ENCODE results near the gene ORM1. TPM values are rescaled to one million over a fixed set of nuclear protein-coding genes. Genes with fewer than 3 reads are reported as not detected.

Gene ORM1
- total and polyA plus RNA-seq, 7 experiments from 2014 or later = 0.29 TPM; not detected in 6

DNA sequence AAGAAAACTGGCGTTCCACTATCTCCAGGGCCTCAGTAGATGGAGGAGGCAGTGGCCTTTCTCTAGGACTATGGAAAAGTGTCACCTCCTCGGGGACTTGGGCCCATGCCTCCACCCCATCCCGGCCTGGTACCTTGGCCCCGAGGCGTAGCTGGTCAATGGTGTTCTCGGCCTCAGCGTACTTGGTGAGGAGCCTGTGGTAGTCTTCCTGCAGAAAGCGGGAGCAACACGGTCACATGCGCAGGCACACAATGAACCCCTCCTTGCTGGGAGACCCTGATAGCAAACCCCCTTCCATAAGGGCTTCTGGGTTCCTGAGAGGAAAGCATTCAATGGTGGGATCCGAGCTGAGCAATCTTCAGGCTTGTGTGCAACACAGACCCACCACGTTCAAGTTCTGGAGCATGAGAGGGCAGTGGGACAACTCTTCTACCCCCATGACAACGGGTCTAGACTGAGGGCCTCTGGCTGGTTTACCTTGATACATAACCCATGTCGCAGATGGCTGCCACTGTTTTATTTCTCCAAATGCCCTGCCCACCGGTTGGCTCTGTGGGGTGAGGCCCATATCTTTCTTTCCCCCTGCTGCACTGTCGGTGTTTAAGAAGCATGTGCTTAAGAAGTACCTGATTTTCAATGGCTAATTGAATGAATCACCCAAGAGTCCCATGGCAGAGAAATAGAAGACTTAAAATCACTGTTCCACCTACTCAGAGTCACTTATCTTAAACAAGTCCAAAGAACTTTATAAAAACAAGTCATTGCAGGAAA is 51.2 kb downstream of the ORM1 start:
- peak overlapping the region; percentile 70 for H3K27ac ChIP-seq (ENCODE audit: low read depth, low read length)
- intact Hi-C loops (cut with micrococcal nuclease) = loop anchor here (1.0 kb wide), 5 partner anchors 11 to 35 kb away; no protein-coding TSS in a partner anchor
- Mint-ChIP-seq H3K9me3 (no peaks in the 10 kb centered on the region), H3K4me1 (peaks cover 62 to 97% (median 87%) of the 10 kb centered on the region in 7 donors), H3K4me3 (peak overlapping the region; percentile 6 to 98 (median 62)), H3K36me3 (peaks cover 14 to 66% (median 57%) of the 10 kb centered on the region in 5 donors), H3K27me3 (no peaks in the 10 kb centered on the region), H3K27ac (peak overlapping the region; percentile 81 to 100 (median 93))
- no peak for ATAC-seq
- CTCF ChIA-PET = interaction anchor here (0.8 to 3.3 kb wide), 4 partner anchors 10 to 27 kb away, joined by 3 to 54 read pairs (median 8); partner anchors contain the start of gene AKNA
- H3K9me3 ChIP-seq (ENCODE audit: control insufficient read depth in 2 of 3, low read length in 3 of 3) = no peaks in the 10 kb centered on the region
- H3K4me3 ChIP-seq (ENCODE audit: low read length) = peak overlapping the region; percentile 15
- POLR2A ChIA-PET = interaction anchor here (0.6 to 33.8 kb wide), 9 partner anchors 11 to 1995 kb away, joined by 3 to 978 read pairs (median 6); partner anchors contain the start of genes AKNA and ATP6V1G1
- H3K27me3 ChIP-seq (ENCODE audit: control insufficient read depth in 2 of 2, insufficient read depth in 2 of 2, low read length in 2 of 2) = no peaks in the 10 kb centered on the region
- DNase-seq = no peak
- H3K4me1 ChIP-seq (ENCODE audit: control insufficient read depth in 2 of 2, insufficient read depth in 2 of 2, low read length in 2 of 2) = peaks cover 92 to 96% of the 10 kb centered on the region in 2 donors
- H3K36me3 ChIP-seq (ENCODE audit: control insufficient read depth in 2 of 3, insufficient read depth in 3 of 3, low read length in 3 of 3) = peaks cover 32 to 61% (median 33%) of the 10 kb centered on the region in 3 experiments

DNA sequence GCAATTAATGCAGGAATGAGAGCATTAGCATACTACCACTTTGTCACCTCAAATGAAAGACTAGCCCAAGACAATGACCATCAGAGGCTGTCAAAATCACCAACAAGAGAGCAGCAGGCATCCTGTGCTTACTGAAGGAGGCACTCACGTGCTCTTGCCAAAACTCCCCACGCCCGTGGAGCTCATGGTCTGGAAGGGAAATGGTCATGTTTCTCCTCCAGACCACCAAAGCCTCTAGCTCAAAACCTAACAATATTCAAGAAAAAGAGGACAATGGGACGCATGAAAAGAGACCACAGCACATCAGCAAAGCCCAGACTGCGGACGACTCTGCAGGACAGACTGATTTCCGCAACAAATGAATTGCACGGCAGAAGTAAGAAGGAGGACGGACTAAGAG is 52.0 kb downstream of the ORM1 start:
- ChIA-PET POLR2A (interaction anchor here (33.2 to 33.8 kb wide), 2 partner anchors 16 kb away, joined by 978 read pairs; partner anchors contain the start of gene AKNA), CTCF (no interaction called here)
- no peaks in the 10 kb centered on the region for H3K27me3 ChIP-seq (ENCODE audit: control insufficient read depth in 2 of 2, insufficient read depth in 2 of 2, low read length in 2 of 2)
- DNase-seq (no peak), ATAC-seq (no peak)
- H3K36me3 Mint-ChIP-seq = peaks cover 8 to 64% (median 51%) of the 10 kb centered on the region in 5 donors
- no peaks in the 10 kb centered on the region for H3K9me3 Mint-ChIP-seq
- H3K4me3 Mint-ChIP-seq = peak overlapping the region; percentile 6 to 98 (median 63)
- peaks cover 92 to 96% of the 10 kb centered on the region in 2 donors for H3K4me1 ChIP-seq (ENCODE audit: control insufficient read depth in 2 of 2, insufficient read depth in 2 of 2, low read length in 2 of 2)
- H3K36me3 ChIP-seq (ENCODE audit: control insufficient read depth in 2 of 3, insufficient read depth in 3 of 3, low read length in 3 of 3) = peaks cover 38 to 61% (median 41%) of the 10 kb centered on the region in 3 experiments
- H3K27ac Mint-ChIP-seq = peak overlapping the region; percentile 81 to 100 (median 93)
- peak overlapping the region; percentile 11 for H3K4me3 ChIP-seq (ENCODE audit: low read length)
- H3K9me3 ChIP-seq (ENCODE audit: control insufficient read depth in 2 of 3, low read length in 3 of 3) = no peaks in the 10 kb centered on the region
- intact Hi-C loops (cut with micrococcal nuclease) = no loop called here
- no peaks in the 10 kb centered on the region for H3K27me3 Mint-ChIP-seq
- peaks cover 56 to 97% (median 89%) of the 10 kb centered on the region in 7 donors for H3K4me1 Mint-ChIP-seq
- peak overlapping the region; percentile 70 for H3K27ac ChIP-seq (ENCODE audit: low read depth, low read length)

- Histone ChIP-seq H3K27me3 (ENCODE audit: control insufficient read depth in 2 of 2, insufficient read depth in 2 of 2, low read length in 2 of 2) (no peaks in the 10 kb centered on the region), H3K27ac (ENCODE audit: low read depth, low read length) (peak overlapping the region; percentile 70), H3K36me3 (ENCODE audit: control insufficient read depth in 2 of 3, insufficient read depth in 3 of 3, low read length in 3 of 3) (peaks cover 38 to 61% (median 47%) of the 10 kb centered on the region in 3 experiments), H3K9me3 (ENCODE audit: control insufficient read depth in 2 of 3, low read length in 3 of 3) (no peaks in the 10 kb centered on the region), H3K4me1 (ENCODE audit: control insufficient read depth in 2 of 2, insufficient read depth in 2 of 2, low read length in 2 of 2) (peaks cover 92 to 93% of the 10 kb centered on the region in 2 donors), H3K4me3 (ENCODE audit: low read length) (peak overlapping the region; percentile 11)
- Mint-ChIP-seq H3K27ac (peak overlapping the region; percentile 81 to 100 (median 93)), H3K9me3 (no peaks in the 10 kb centered on the region), H3K4me3 (peak overlapping the region; percentile 6 to 98 (median 63)), H3K36me3 (peaks cover 8 to 68% (median 55%) of the 10 kb centered on the region in 5 donors), H3K4me1 (peaks cover 60 to 96% (median 91%) of the 10 kb centered on the region in 7 donors), H3K27me3 (no peaks in the 10 kb centered on the region)
- ATAC-seq (no peak), DNase-seq (no peak)
- CTCF ChIA-PET = no interaction called here
- intact Hi-C loops (cut with micrococcal nuclease) = no loop called here
- POLR2A ChIA-PET = interaction anchor here (4.2 to 33.8 kb wide), 3 partner anchors 11 to 17 kb away, joined by 64 to 978 read pairs (median 978); partner anchors contain the start of gene AKNA
These were observed 52.7 kb downstream of the ORM1 start for GRCh38 chr9:114375386-114376175.

Other genes starting within 250 kb of the ORM1 start
- gene AMBP, start 244.8 kb upstream of the ORM1 start, total RNA-seq = not detected
- gene AMBP, start 244.8 kb upstream of the ORM1 start, polyA plus RNA-seq = not detected
- not detected for gene KIF12, start 223.8 kb upstream of the ORM1 start, total RNA-seq
- not detected for gene KIF12, start 223.8 kb upstream of the ORM1 start, polyA plus RNA-seq
- 1 to 10 TPM; 1.2 to 2.4 (median 1.9) TPM for gene COL27A1, start 167.6 kb upstream of the ORM1 start, total RNA-seq
- not detected for gene COL27A1, start 167.6 kb upstream of the ORM1 start, polyA plus RNA-seq
- not detected for gene ORM2, start 6.8 kb downstream of the ORM1 start, total RNA-seq
- gene ORM2, start 6.8 kb downstream of the ORM1 start, polyA plus RNA-seq = not detected
- 100 to 1,000 TPM; 276 to 403 (median 375) TPM for gene AKNA, start 64.9 kb downstream of the ORM1 start, total RNA-seq
- 10 to 100 TPM; 20.5 to 39.6 TPM for gene AKNA, start 64.9 kb downstream of the ORM1 start, polyA plus RNA-seq
- 10 to 100 TPM in 2 of 5 experiments, 1 to 10 TPM in 3; 1.1 to 24.0 (median 3.0) TPM for gene WHRN, start 182.4 kb downstream of the ORM1 start, total RNA-seq
- under 1 TPM in 1 of 2 donors, not detected in 1; 0.12 TPM for gene WHRN, start 182.4 kb downstream of the ORM1 start, polyA plus RNA-seq